CD4-positive, alpha-beta T cell treated with Interferon alpha-2 for 1 hour (primary cell): Measurements from ENCODE around the gene PATL1.
"Not testable (repeated sequence)": the region's sequence is repeated elsewhere in the genome, so short reads cannot be mapped to it uniquely, and the experiment has no call there.

Experiments
- DNase-seq, 2 donors: peaks; one replicate each; pipeline ENCODE4 v3.0.0-alpha.2; 2020 to 2022

The PATL1 gene

DNA sequence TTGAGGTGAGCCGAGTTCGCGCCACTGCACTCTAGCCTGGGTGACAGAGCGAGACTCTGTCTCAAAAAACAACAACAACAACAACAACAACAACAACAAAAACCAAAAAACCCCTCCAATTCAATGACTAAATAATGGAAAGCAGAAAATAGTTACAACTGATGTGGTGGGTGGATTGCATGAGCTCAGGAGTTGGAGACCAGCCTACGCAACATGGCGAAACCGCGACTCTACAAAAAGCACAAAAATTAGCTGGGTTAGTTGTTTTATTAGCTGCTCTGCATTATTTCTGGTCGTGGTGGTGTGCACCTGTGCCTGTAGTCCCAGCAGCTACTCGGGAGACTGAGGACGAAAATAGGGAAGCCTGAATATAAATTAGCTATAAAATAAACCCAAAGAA is 2.6 kb upstream of the PATL1 start:
- DNase-seq: no peak

DNA sequence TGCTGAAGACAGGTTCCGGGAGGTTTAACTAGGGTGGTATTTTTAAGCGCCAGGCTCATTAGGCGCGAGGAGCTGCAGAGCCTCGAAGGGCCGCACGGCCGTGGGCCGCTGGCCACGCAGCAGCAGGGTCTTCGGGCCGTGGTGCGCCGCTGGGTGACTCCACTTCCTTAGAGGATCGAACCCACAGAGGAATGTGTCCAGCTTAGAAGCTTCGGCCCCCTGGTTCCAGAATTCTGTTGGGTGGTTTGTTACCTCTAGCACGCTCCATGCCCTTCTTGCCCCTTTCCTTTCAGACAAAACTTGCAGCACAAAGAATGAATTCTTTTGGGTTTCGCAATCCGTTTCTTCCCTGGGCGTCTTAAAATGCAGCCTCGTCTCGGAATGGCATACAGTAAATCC is 773 bp upstream of the PATL1 start:
- DNase-seq: no peak

GRCh38 chr11:59668188-59668949 is 468 bp downstream of the PATL1 start:
- DNase-seq: peak; percentile 80 to 86

- no peak for DNase-seq
Measured at GRCh38 chr11:59667812-59668187, 1.0 kb downstream of the PATL1 start.

DNA sequence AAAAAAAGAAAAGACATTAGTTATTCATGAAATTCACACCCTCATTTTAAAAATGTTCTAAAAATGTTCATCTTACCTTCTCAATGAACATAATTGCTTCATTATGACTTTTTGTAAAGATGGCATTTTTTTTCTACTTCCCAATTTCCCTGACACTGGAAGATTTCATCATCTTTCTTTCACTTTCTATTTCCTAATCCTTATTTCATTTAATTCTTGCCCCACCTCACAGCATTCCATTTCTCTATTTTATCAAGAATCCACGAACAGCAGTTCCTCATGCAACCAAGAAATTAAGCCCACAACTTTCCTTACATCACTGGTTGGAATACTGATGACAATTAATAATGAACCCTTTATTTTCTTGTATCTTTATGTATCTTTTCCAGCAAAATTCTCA is 1.9 kb downstream of the PATL1 start:
- DNase-seq: peak in 1 of 2 donors; percentile 2

DNA sequence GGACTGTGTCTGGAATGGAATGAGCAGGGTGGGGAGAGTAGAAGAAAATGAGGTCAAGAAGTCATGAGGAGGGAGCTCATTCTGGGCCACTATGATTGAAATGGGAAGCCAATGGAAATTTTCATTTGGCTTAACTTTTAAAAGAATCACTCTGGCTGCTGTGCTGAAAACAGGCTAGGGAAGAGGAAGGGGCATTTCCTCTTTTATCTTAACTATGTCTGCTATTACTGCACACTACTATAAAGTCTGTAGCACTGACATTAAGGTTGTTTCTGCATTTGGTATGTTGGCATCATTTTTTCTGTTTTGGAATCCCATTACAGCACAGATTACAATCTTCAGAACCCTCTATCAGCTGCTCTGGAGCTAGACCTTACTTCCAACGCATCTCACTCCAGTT is 8.2 kb downstream of the PATL1 start:
- DNase-seq: no peak

DNA sequence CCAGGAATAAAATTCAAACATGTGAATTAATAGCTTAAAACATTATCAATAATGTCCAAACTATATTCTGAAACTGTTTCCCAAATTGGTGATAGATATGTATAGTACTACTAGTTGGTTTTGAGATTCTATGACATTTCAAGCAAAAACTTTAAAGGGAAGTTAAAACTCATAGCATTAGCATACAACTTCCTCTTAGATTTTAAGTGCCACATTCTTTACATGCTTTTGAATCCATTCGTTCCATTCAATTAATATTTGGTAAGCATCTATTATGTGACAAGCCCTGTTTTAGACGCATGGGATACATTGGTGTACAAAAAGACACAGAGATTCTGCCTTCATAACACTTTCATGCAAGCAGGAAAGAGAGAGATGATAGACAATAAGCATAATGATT is 8.9 kb downstream of the PATL1 start:
- no peak for DNase-seq

DNA sequence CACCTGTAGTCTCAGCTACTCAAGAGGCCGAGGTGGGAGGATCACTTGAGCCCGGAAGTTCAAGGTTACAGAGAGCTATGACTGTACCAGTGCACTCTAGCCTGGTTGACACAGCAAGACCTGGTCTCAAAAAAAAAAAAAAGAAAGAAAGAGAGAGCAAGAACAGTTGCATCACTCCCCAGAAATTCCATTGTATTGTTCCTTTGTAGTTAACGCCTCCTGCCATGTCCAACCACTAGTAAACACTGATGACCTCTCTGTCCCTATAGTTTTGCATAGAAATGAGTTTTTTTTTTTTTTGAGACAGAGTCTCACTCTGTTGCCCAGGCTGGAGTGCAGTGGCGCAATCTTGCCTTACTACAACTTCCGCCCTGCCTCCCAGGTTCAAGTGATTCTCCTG is 10.8 kb downstream of the PATL1 start:
- no peak for DNase-seq

- no peak for DNase-seq
Measured at GRCh38 chr11:59654893-59655292, 13.9 kb downstream of the PATL1 start.

GRCh38 chr11:59647245-59647980 is 21.4 kb downstream of the PATL1 start:
- DNase-seq: no peak

DNA sequence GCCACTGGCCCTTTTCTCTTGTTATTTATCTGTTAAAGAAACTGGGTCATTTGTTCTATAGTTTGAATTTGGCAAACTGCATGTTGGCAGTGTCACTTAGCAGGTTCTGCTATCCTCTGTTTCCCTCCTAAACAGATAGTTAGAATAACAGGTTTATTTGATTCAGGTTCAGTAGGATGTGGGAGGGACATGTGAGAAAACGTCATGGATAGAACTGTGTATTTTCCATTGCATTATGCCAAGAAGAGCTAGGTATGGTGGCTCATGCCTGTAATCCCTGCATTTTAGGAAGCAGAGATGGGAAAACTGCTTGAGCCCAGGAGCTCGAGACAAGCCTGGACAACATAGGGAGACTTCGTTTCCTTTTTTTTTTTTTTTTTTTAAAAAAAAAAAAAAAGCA is 24.3 kb downstream of the PATL1 start:
- no peak for DNase-seq

DNA sequence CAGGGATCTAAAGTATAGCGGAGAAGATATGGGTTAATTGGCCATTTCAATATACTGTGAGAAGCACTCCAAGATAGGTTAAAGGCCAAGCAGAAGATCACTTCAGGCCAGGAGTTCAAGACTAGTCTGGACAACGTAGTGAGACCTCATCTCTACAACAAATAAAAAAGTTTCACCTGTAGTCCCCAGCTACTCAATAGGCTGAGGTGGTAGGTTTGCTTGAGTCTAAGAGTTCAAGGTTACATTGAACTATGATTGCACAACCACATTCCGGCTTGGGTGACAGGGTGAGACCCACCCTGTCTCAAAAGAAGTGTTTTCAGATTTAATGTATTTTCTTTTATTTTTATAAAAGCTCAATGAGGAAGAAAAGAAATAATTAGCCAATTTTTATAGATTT is 25.4 kb downstream of the PATL1 start:
- no peak for DNase-seq

GRCh38 chr11:59641156-59641555 is 27.7 kb downstream of the PATL1 start:
- no peak for DNase-seq

- DNase-seq: no peak
Measured at GRCh38 chr11:59630493-59630892, 38.3 kb downstream of the PATL1 start.

DNA sequence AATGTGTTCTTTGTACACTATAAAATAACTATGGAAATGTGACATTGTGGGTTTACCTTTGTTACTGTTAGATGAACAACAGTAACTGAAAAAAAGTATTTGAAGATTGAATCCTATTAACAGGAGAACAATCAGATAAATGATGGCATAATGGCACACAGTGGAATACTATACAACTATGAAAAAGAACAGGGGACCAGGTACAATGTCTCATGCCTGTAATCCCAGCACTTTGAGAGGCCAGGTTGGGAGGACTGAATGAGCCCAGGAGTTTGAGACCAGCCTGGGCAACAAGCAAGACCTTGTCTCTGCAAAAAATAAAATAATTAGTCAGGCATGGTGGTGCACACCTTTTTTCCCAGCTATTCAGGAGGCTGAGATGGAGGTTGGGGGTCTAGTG is 38.8 kb downstream of the PATL1 start:
- no peak for DNase-seq

GRCh38 chr11:59626969-59627368 is 41.9 kb downstream of the PATL1 start:
- not testable (repeated sequence) for DNase-seq

DNA sequence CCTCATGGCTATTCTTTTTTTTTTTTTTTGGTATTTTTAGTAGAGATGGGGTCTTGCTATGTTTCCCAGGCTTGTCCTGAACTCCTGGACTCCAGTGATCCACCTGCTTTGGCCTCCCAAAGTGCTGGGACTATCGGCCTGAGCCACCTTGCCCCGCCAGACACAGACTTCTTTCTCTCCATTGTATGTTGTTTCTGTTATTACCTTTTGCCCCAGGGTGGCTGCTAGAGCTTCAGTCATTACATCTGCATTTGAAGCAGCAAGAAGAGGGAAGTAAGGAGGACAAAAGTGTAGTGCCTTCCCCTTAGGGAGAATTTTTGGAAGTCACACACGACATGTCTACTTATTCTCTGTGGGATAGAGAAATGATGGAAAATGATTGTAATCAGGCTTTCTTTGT is 43.1 kb downstream of the PATL1 start:
- DNase-seq: no peak

GRCh38 chr11:59617876-59618275 is 51.0 kb downstream of the PATL1 start:
- no peak for DNase-seq

- DNase-seq: no peak
Measured at GRCh38 chr11:59616396-59616982, 52.3 kb downstream of the PATL1 start.

DNA sequence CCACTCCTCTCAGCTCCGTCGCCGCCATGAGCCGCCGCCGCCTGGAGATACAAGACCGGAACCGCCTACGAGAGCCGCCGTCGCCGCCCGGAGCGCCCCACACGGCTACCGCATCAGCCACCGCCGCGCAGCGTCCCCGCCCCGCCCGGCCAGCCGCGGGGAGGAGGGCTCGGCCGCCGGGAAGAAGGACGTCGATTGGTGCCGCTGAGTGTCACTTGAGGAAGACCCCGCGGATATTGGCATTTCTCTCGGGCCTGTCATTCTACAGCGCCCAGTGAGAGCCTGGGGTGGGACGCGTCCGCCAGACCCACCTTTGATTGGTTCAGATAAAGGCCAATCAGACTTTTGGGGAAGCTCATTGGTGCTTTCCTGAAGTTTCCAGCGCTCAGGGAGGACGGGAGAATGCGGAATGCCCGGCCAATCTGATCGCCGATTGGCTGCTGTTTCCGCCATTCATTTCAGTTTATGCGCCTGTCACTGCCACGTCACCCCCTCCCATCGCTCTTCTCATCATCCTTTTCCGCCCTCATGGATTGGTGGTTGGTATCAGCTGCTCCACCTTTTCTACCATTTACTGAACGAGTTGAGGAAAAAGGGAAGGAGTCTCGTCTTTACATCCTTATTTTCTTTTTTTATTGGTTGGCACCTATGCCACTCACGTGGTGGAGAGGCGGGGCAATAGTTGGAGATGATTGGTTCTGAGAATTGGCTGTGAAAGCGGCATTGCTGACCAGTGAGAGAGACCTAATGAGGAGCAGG is 53.0 kb downstream of the PATL1 start, which contains the start of gene OSBP:
Gene OSBP, minus strand, starts transcription at position 138 of the 759 bp plus-strand sequence. Its CDS starts 110 bp downstream, at position 28.
- DNase-seq: peak; percentile 100

- peak; percentile 67 to 76 for DNase-seq
Measured at GRCh38 chr11:59615120-59615636, 53.7 kb downstream of the PATL1 start.

- no peak for DNase-seq
Measured at GRCh38 chr11:59614277-59615119, 54.3 kb downstream of the PATL1 start.
